ENCODE measurements around the gene ITSN2. TPM values are rescaled to one million over a fixed set of nuclear protein-coding genes. Genes with fewer than 3 reads are reported as not detected.

The ITSN2 gene
- total and polyA plus RNA-seq, 2 of the 8 experiments (the other 6 are each of a cell fraction or from before 2014, with no cell fraction given): 9.3 to 17.0 TPM

DNA sequence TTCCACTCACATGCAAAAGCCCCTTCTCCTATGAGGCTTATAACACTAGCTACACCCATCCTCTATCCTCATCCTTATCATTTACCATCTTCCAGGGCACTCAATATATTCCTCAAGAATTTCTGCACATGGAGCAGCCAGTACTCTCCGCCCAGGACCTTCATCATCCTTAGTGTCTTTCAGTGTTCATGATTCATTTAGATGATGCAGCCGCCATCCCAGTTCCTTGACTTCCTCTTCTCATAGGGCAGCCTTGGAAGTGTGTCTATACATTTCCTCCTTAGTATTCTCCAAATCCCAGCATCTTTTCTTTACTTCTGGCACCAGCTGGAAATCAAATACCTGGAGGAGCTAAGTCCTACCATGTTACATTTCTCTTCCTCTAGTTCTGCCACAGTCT lies 3.0 kb upstream of the ITSN2 start:
- no peak overlapping the region for H3K14ac ChIP-seq (ENCODE audit: insufficient read length)
- no peak overlapping the region for H3K23ac ChIP-seq (ENCODE audit: insufficient read length)
- no peak overlapping the region for H4K8ac ChIP-seq (ENCODE audit: extremely low read depth, insufficient read depth, low read length)
- no peak overlapping the region for H2BK5ac ChIP-seq (ENCODE audit: low read depth, low read length)
- H3K56ac ChIP-seq (replicated peaks; ENCODE audit: insufficient read length, low read depth, low read length): no peak overlapping the region
- no peak overlapping the region for H4K5ac ChIP-seq (ENCODE audit: insufficient read length, low read depth, low read length)
- no peak overlapping the region for H4K91ac ChIP-seq (replicated peaks; ENCODE audit: insufficient read length, low read length)
- no peaks in the 10 kb centered on the region for H3K79me1 ChIP-seq (ENCODE audit: low read depth, low read length)
- H4K20me1 ChIP-seq (replicated peaks in 1 of 2; ENCODE audit: control insufficient read depth in 1 of 2, insufficient read depth in 2 of 2, low read length in 2 of 2): no peaks in the 10 kb centered on the region
- 87% methylated on average over 2 of the region's 2 CpGs; no CpG with 5 or more reads in 1 of the 2 experiments for WGBS, 2 experiments (ENCODE audit: extremely low coverage in 1 of 2, insufficient coverage in 1 of 2, insufficient read length in 1 of 2, insufficient replicate concordance in 2 of 2, low coverage in 1 of 2, low lambda C conversion rate in 2 of 2, missing lambda C conversion rate in 1 of 2)
- H2AFZ ChIP-seq (ENCODE audit: low read length): no peak overlapping the region
- TF ChIP-seq MAFK (IDR thresholded peaks at IDR 0.05; ENCODE audit: low read depth, low read length): no peak
- TF ChIP-seq SAP30 (IDR thresholded peaks at IDR 0.05; ENCODE audit: insufficient read depth, insufficient replicate concordance, low read length): no peak
- no peak for TF ChIP-seq SIRT6 (IDR thresholded peaks at IDR 0.05; ENCODE audit: low read length)
- no peak for TF ChIP-seq NRF1 (IDR thresholded peaks at IDR 0.05; ENCODE audit: low read depth, low read length)
- no peak for TF ChIP-seq POU5F1 (IDR thresholded peaks at IDR 0.05; ENCODE audit: low read depth, low read length)
- TF ChIP-seq SP1 (IDR thresholded peaks at IDR 0.05; ENCODE audit: low read depth, low read length): no peak
- no peak for TF ChIP-seq POLR2A (IDR thresholded peaks at IDR 0.05; ENCODE audit: control extremely low read depth in 1 of 2, low read depth in 2 of 2, low read length in 2 of 2)
- no peak for TF ChIP-seq RNF2 (IDR thresholded peaks at IDR 0.05; ENCODE audit: borderline replicate concordance, low read depth, low read length, missing control alignments, poor library complexity, severe bottlenecking)
- TF ChIP-seq BRCA1 (IDR thresholded peaks at IDR 0.05; ENCODE audit: low read depth, low read length): no peak
- TF ChIP-seq CBX5 (IDR thresholded peaks at IDR 0.05; ENCODE audit: low read depth, low read length): no peak
- no peak for TF ChIP-seq SP2 (IDR thresholded peaks at IDR 0.05; ENCODE audit: low read length)
- no peak for TF ChIP-seq CREB1 (IDR thresholded peaks at IDR 0.05)
- no peak for TF ChIP-seq TEAD4 (IDR thresholded peaks at IDR 0.05; ENCODE audit: low read depth, low read length)
- TF ChIP-seq CEBPB (IDR thresholded peaks at IDR 0.05; ENCODE audit: low read depth, low read length): no peak
- no peak for TF ChIP-seq NANOG (IDR thresholded peaks at IDR 0.05; ENCODE audit: insufficient read depth, low read depth, low read length, poor library complexity, severe bottlenecking)
- no peak for TF ChIP-seq TAF1 (IDR thresholded peaks at IDR 0.05; ENCODE audit: low read depth, low read length)
- no peak for TF ChIP-seq CHD1 (IDR thresholded peaks at IDR 0.05; ENCODE audit: low read depth, low read length)
- H3K4ac ChIP-seq (replicated peaks; ENCODE audit: insufficient read length, low read depth, low read length): no peak overlapping the region
- no peak overlapping the region for H2BK12ac ChIP-seq (ENCODE audit: low read depth, low read length)
- no peaks in the 10 kb centered on the region for H3K9me3 ChIP-seq (ENCODE audit: insufficient read depth in 2 of 2, low read depth in 1 of 2, low read length in 1 of 2)
- no peak for FAIRE-seq
- H3K4me3 ChIP-seq (ENCODE audit: extremely low read depth in 1 of 4, insufficient read depth in 2 of 4, low read depth in 3 of 4, low read length in 4 of 4): no peak overlapping the region
- H3K27me3 ChIP-seq (replicated peaks in 1 of 4; ENCODE audit: control insufficient read depth in 3 of 4, extremely low read depth in 1 of 4, insufficient read depth in 3 of 4, low read length in 3 of 4): peaks cover 0 to 3% (median 0%) of the 10 kb centered on the region in 4 experiments; a peak in 1 of 7 replicates
- H2BK20ac ChIP-seq (ENCODE audit: low read length): no peak overlapping the region
- no peak overlapping the region for H2BK15ac ChIP-seq (ENCODE audit: low read length)
- peaks cover 6% of the 10 kb centered on the region; the same call in 1 of the 2 replicates for H3K23me2 ChIP-seq (ENCODE audit: low read depth, low read length)
- H3K4me2 ChIP-seq (ENCODE audit: insufficient read depth in 1 of 2, low read depth in 2 of 2, low read length in 2 of 2): no peak overlapping the region
- no peak overlapping the region for H3K9ac ChIP-seq (replicated peaks in 1 of 4; ENCODE audit: extremely low read depth in 1 of 4, low read depth in 3 of 4, low read length in 3 of 4)
- DNase-seq (ENCODE audit: low read depth in 1 of 2, low spot score in 2 of 2): no peak
- no peak overlapping the region for H3K27ac ChIP-seq (ENCODE audit: low read depth, low read length)
- H3K4me1 ChIP-seq (replicated peaks in 1 of 4; ENCODE audit: control insufficient read depth in 3 of 4, insufficient read depth in 4 of 4, low read length in 3 of 4): peaks cover 2 to 6% (median 4%) of the 10 kb centered on the region in 4 experiments; a peak in 4 of 7 replicates
- H2AK5ac ChIP-seq (ENCODE audit: low read depth, low read length): no peak overlapping the region
- POLR2A ChIA-PET (ENCODE audit: partially characterized antibody): no interaction called here
- CTCF ChIA-PET (ENCODE audit: partially characterized antibody): interaction anchor here (0.6 to 1.1 kb wide), 2 partner anchors 160 to 428 kb away, joined by 3 to 4 read pairs; no protein-coding TSS in a partner anchor
- no peak overlapping the region for H2BK120ac ChIP-seq (replicated peaks; ENCODE audit: low read depth, low read length)
- no peak overlapping the region for H3K18ac ChIP-seq (ENCODE audit: extremely low read depth, low read length)
- H3K36me3 ChIP-seq (ENCODE audit: control insufficient read depth in 2 of 4, insufficient read depth in 4 of 4, low read length in 3 of 4): no peaks in the 10 kb centered on the region
- no peaks in the 10 kb centered on the region; a peak in 1 of 4 replicates for H3K79me2 ChIP-seq (ENCODE audit: control insufficient read depth in 1 of 2, insufficient read depth in 2 of 2, low read length in 2 of 2)

Data from H1 (cell line).